ES-I3 (cell line): ENCODE results near the gene POU6F2.

Experiments
- H3K36me3 ChIP-seq: 2 replicates; pipeline ENCODE4 v1.6.1; 2013; ENCODE audit warnings: mild to moderate bottlenecking, low read length, control low read depth, moderate library complexity; ENCODE audit not compliant: insufficient read depth
- H3K4me1 ChIP-seq: 2 replicates; pipeline ENCODE4 v1.6.1; 2013; ENCODE audit warnings: mild to moderate bottlenecking, control low read depth, low read length; ENCODE audit not compliant: insufficient read depth
- H3K9ac ChIP-seq: 2 replicates; pipeline ENCODE4 v1.6.1; 2013; ENCODE audit warnings: low read depth, mild to moderate bottlenecking, low read length, moderate library complexity
- H3K9me3 ChIP-seq: 2 replicates; pipeline ENCODE4 v1.6.1; 2013; ENCODE audit warnings: mild to moderate bottlenecking, low read length, moderate library complexity; ENCODE audit not compliant: control insufficient read depth, insufficient read depth

POU6F2 gene

GRCh38 chr7:39221901-39222300 lies 244.2 kb downstream of the POU6F2 start:
- Histone ChIP-seq H3K4me1 (no peaks in the 10 kb centered on the region), H3K9ac (no peak overlapping the region), H3K36me3 (no peaks in the 10 kb centered on the region; the same call in 1 of the 2 replicates), H3K9me3 (no peaks in the 10 kb centered on the region)

- Histone ChIP-seq H3K4me1 (peaks cover 15% of the 10 kb centered on the region; the same call in 1 of the 2 replicates), H3K9me3 (no peaks in the 10 kb centered on the region), H3K9ac (no peak overlapping the region), H3K36me3 (no peaks in the 10 kb centered on the region)
Observed at GRCh38 chr7:39228946-39229345, 251.2 kb downstream of the POU6F2 start.

DNA sequence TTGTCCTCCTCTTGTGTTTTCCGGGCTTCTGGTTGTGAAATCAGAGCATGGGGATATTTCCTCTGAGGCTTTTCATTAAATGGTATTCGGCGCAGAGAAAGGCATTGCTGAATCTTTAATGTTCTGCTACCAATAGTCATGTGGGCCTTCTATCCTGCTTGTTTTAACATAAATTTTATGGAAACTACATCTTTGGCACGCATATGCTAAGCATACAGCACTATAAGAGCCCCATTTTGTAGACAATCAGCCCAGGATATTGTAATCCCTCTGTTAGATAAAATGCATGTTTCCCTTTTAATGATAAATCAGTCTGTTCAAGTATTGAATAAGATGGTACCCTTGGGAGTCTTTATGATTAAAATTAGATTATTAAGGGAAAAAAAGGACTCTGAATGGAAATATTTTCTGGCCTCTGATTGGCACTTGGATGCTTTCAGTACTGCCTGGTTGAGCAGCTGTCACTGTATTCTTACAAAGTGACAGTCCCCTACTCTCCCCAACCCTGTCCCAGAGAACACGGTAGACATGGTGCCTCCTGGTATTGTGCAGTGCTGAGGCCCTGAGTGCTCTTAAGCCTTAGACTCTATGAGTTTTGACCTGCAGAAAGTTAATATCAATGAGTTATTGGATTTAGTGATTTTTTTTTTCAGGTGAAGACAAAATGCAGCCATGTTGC lies 256.3 kb downstream of the POU6F2 start:
- Histone ChIP-seq H3K9me3 (no peaks in the 10 kb centered on the region), H3K36me3 (no peaks in the 10 kb centered on the region), H3K9ac (no peak overlapping the region), H3K4me1 (peaks cover 7% of the 10 kb centered on the region; the same call in 1 of the 2 replicates)

DNA sequence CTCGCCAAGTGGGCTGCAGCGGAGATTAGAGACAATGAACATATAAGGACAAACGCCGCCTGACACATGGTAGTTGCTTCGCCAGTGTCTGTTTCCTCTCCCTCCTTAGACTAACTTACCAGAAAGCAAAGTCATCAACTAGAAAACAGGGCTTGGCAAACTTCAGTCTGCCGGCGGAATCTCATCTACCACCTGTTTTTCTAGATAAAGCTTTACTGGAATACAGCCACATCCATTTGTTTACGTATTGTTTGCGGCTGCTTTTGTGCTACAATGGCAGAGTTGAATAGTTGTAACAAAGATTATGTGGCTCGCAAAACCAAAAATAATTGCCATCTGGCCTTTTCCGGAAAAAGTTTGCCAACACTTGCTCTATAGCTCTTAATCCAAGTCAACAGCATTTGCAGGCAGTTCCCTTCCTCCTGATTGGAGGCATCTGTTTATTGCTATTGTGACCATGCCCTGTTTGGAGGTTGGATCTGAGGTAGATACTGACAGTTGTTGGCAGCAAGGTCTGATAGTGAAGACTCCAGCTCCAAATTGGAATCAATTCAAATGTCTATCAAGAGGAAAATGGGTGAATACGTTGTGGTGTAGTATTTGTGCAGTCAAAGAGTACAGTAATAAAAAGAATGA lies 260.6 kb downstream of the POU6F2 start:
- Histone ChIP-seq H3K36me3 (no peaks in the 10 kb centered on the region), H3K4me1 (no peaks in the 10 kb centered on the region), H3K9ac (no peak overlapping the region), H3K9me3 (0 out of 2 replicates have a peak, but pooled peaks cover 2% of the 10 kb centered on the region)

- H3K4me1 ChIP-seq: no peaks in the 10 kb centered on the region
- no peak overlapping the region for H3K9ac ChIP-seq
- H3K9me3 ChIP-seq: 0 out of 2 replicates have a peak, but pooled peaks cover 2% of the 10 kb centered on the region
- H3K36me3 ChIP-seq: no peaks in the 10 kb centered on the region
Observed at GRCh38 chr7:39240864-39241263, 263.2 kb downstream of the POU6F2 start.

DNA sequence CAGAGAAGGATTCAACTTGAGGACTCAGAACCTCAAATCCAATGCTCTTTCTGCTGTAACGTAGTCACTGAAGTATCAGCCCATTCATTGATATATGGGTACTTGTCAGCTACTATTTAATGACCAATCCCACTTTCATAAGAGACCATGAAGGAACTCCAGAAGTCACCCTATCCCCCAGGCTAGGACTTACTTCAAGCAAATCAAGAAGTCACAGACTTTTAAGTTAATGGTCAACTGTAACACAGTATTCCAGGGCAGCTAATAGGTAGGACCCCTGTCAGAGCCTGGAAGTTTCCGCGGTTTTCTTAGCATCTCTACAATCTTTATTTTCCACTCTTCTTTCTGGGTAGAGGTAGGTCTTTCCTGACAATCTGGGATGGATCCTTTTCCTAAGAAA lies 269.9 kb downstream of the POU6F2 start:
- Histone ChIP-seq H3K9me3 (0 out of 2 replicates have a peak, but pooled peaks cover 2% of the 10 kb centered on the region), H3K9ac (no peak overlapping the region)

GRCh38 chr7:39248041-39248691 lies 270.5 kb downstream of the POU6F2 start:
- H3K4me1 ChIP-seq: peaks cover 22% of the 10 kb centered on the region
- H3K9ac ChIP-seq: no peak overlapping the region
- H3K9me3 ChIP-seq: no peaks in the 10 kb centered on the region
- H3K36me3 ChIP-seq: no peaks in the 10 kb centered on the region

More for the DNA sequence above, 269.9 kb downstream of the POU6F2 start:
- no peaks in the 10 kb centered on the region for H3K36me3 ChIP-seq
- peaks cover 17% of the 10 kb centered on the region for H3K4me1 ChIP-seq

DNA sequence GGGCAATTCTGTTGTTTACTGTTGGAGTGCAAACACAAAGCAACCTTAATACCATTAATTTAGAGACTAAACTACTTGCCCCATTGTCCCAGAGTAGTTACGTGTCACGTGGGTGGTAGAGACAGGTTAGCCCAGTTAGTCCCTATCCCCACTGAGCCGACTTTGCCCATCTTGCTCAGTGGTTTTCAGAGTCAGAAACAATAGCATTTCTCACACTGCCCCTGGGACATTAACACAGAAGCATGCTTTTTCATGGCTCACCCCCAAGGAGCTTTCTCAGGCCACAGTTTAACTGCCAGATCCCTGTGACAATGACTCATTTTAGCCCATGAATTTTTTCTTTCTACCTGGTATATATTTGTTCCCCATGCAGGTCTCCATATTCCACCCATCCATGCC lies 271.0 kb downstream of the POU6F2 start:
- H3K9me3 ChIP-seq: no peaks in the 10 kb centered on the region
- peaks cover 26% of the 10 kb centered on the region for H3K4me1 ChIP-seq
- no peak overlapping the region for H3K9ac ChIP-seq
- H3K36me3 ChIP-seq: no peaks in the 10 kb centered on the region

GRCh38 chr7:39249635-39250152 lies 272.0 kb downstream of the POU6F2 start:
- no peaks in the 10 kb centered on the region for H3K9me3 ChIP-seq
- H3K36me3 ChIP-seq: no peaks in the 10 kb centered on the region
- H3K4me1 ChIP-seq: peaks cover 26% of the 10 kb centered on the region
- no peak overlapping the region for H3K9ac ChIP-seq

DNA sequence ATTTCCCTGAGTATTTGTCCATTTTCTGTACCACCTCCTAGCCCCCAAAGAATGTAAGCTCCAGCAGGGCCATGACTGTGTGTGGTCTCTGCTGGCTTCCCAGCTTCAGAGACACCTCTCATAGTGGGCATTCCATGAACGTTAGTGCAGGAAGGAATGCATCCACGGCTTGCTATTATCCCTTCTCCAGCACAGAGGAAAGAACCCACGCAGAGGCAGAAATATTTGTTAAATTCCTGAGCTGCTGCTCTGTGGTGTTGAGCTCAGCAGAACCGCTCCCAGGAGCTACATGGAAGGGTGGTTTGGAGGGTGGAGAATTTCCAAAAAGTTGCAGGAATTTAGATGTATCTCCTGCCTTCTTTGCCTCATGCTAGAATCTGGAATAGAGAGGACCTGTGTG lies 275.2 kb downstream of the POU6F2 start:
- H3K9ac ChIP-seq: no peak overlapping the region
- no peaks in the 10 kb centered on the region for H3K9me3 ChIP-seq
- no peaks in the 10 kb centered on the region for H3K36me3 ChIP-seq
- H3K4me1 ChIP-seq: peaks cover 21% of the 10 kb centered on the region

DNA sequence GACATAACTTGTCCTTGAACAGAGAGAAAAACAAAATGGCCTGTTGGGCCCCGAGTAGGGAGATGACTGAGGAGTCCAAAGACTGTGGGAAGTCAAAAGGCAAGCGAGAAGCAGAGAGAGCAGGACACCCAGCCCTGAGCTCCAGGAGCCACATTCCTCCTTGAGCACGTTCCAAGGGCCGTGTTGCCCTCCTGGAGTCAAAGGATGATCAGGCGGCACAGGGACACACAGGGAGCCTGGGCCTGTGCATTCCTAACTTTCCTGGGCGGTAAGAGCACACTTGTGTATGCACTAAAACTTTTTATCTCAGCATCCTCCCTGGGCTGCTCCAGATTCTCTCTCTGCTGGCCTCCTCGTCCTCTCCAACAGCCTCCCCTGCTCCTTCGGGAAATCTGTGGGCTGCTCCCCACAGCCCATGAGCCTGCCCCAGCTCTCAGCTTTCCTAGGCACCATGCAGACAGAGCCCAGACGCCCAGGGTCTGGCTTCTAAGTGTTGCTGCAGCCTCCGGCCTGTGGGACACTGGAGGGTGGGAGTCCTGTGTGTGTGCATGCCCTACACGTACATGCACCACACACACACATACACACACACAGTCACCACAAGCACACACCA lies 281.8 kb downstream of the POU6F2 start:
- H3K36me3 ChIP-seq: no peaks in the 10 kb centered on the region
- no peaks in the 10 kb centered on the region for H3K9me3 ChIP-seq
- peaks cover 11% of the 10 kb centered on the region for H3K4me1 ChIP-seq
- H3K9ac ChIP-seq: no peak overlapping the region

- peaks cover 17% of the 10 kb centered on the region for H3K4me1 ChIP-seq
- no peak overlapping the region for H3K9ac ChIP-seq
- no peaks in the 10 kb centered on the region for H3K9me3 ChIP-seq
- H3K36me3 ChIP-seq: no peaks in the 10 kb centered on the region
Observed at GRCh38 chr7:39260279-39260844, 282.7 kb downstream of the POU6F2 start.

GRCh38 chr7:39261771-39262170 lies 284.1 kb downstream of the POU6F2 start:
- Histone ChIP-seq H3K9ac (no peak overlapping the region), H3K9me3 (no peaks in the 10 kb centered on the region), H3K4me1 (peaks cover 28% of the 10 kb centered on the region), H3K36me3 (no peaks in the 10 kb centered on the region)
